Testis (tissue), 3 donors: Measurements from ENCODE around the gene C12orf57. TPM values are rescaled to one million over a fixed set of nuclear protein-coding genes. Genes with fewer than 3 reads are reported as not detected.
A peak's percentile ranks its signal among the peaks of the same experiment; 100 is the strongest.

Source experiments
- DNase-seq: peaks from one replicate; pipeline ENCODE4 v3.0.0-alpha.2; 2019
- H3K27ac ChIP-seq, 2 donors: fragments of 200-600 bp; sonication (generic); one replicate each; pipeline ENCODE4 v1.5.1; 2019
- H3K27me3 ChIP-seq: fragments of 200-600 bp; sonication (generic); one replicate; pipeline ENCODE4 v1.5.1; 2019
- H3K36me3 ChIP-seq: fragments of 200-600 bp; sonication (generic); one replicate; pipeline ENCODE4 v1.5.1; 2017; ENCODE audit warnings: low read depth; ENCODE audit errors: missing control alignments
- H3K4me1 ChIP-seq: fragments of 200-600 bp; sonication (generic); one replicate; pipeline ENCODE4 v1.5.1; 2019
- H3K4me3 ChIP-seq, 2 donors: fragments of 200-600 bp; sonication (generic); one replicate each; pipeline ENCODE4 v1.5.1; 2017 to 2019
- H3K9me3 ChIP-seq: fragments of 200-600 bp; sonication (generic); one replicate; pipeline ENCODE4 v1.5.1; 2017
- POLR2A ChIP-seq: fragments of 450-650 bp; IDR thresholded peaks from one replicate; pipeline ENCODE4 v1.6.1; 2017; ENCODE audit warnings: antibody characterized with exemption, mild to moderate bottlenecking, moderate library complexity
- WGBS, 2 donors: methylation state at CpG; one replicate each; pipeline ENCODE4 v1.1.5; 2018; 5-methylcytosine and 5-hydroxymethylcytosine counted together
- intact Hi-C: fragments of 100-400 bp; cut with DNase I; formaldehyde crosslinking; loops from one replicate; pipeline ENCODE4 v1.15.1; 2023; ENCODE audit warnings: low total_unique reads
- polyA plus RNA-seq: library from polyadenylated mRNA; stranded (reverse); fragments of 350-450 nt; fragmentation: Illumina TruSeq; extraction: RNeasy Lipid Tissue Mini Kit (QIAGEN cat#74804); gene quantifications from one replicate; pipeline ENCODE4 v1.2.3, GENCODE V29; 2014; ENCODE audit warnings: low read depth, low replicate concordance; ENCODE audit not compliant: insufficient read depth
- total RNA-seq, 2 donors: library from RNA; depleted of rRNA; stranded (reverse); fragments of >200 nt; gene quantifications; one replicate each; pipeline ENCODE4 v1.2.3, GENCODE V29; 2016
- TF ChIP-seq, protein P1 (sequence below), 3 experiments: fragments of 450-650 bp in 2 of 3; fragments of 200-600 bp in 1 of 3; sonication (generic) in 1 of 3; IDR thresholded peaks; one replicate each; pipeline ENCODE4 v1.5.1; 2016 to 2019; ENCODE audit warnings: antibody characterized with exemption in 3 of 3, mild to moderate bottlenecking in 2 of 3, moderate library complexity in 1 of 3

The C12orf57 gene
- total and polyA plus RNA-seq, 3 donors from 2014 or later: 141 to 236 (median 143) TPM

DNA sequence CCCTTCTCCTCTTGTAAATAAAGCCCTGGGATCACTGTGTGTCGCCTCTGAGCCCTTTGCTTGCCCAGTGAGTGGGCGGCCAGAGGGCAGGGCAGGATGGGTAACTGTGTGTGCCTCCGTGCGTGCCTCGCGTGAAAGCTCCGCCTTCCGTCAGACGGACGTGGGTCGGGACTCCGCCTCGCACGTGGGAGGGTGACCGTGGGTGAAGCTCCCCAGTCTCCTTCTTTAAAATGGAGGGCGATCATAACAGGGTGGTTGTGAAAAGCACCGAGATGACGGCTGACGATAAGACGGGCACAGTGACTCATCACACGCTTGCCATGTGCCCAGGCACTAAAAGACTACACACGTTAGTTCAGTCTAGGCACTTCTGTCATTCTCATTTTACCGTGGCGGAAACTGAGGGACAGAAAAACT, 17.5 kb downstream of the C12orf57 start:
- TF ChIP-seq, protein P1, sequence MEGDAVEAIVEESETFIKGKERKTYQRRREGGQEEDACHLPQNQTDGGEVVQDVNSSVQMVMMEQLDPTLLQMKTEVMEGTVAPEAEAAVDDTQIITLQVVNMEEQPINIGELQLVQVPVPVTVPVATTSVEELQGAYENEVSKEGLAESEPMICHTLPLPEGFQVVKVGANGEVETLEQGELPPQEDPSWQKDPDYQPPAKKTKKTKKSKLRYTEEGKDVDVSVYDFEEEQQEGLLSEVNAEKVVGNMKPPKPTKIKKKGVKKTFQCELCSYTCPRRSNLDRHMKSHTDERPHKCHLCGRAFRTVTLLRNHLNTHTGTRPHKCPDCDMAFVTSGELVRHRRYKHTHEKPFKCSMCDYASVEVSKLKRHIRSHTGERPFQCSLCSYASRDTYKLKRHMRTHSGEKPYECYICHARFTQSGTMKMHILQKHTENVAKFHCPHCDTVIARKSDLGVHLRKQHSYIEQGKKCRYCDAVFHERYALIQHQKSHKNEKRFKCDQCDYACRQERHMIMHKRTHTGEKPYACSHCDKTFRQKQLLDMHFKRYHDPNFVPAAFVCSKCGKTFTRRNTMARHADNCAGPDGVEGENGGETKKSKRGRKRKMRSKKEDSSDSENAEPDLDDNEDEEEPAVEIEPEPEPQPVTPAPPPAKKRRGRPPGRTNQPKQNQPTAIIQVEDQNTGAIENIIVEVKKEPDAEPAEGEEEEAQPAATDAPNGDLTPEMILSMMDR (IDR thresholded peaks at IDR 0.05): no peak
- no peak for TF ChIP-seq POLR2A
- no peaks in the 10 kb centered on the region for H3K27me3 ChIP-seq
- no peaks in the 10 kb centered on the region for H3K36me3 ChIP-seq
- H3K4me3 ChIP-seq: no peak overlapping the region
- DNase-seq: peak; percentile 51
- peak overlapping the region; percentile 55 to 68 for H3K27ac ChIP-seq
- WGBS, 2 donors: 48 to 66% methylated on average over 18 to 24 of the region's 24 CpGs
- intact Hi-C loops: no loop called here
- no peaks in the 10 kb centered on the region for H3K9me3 ChIP-seq
- H3K4me1 ChIP-seq: peaks cover 23% of the 10 kb centered on the region

DNA sequence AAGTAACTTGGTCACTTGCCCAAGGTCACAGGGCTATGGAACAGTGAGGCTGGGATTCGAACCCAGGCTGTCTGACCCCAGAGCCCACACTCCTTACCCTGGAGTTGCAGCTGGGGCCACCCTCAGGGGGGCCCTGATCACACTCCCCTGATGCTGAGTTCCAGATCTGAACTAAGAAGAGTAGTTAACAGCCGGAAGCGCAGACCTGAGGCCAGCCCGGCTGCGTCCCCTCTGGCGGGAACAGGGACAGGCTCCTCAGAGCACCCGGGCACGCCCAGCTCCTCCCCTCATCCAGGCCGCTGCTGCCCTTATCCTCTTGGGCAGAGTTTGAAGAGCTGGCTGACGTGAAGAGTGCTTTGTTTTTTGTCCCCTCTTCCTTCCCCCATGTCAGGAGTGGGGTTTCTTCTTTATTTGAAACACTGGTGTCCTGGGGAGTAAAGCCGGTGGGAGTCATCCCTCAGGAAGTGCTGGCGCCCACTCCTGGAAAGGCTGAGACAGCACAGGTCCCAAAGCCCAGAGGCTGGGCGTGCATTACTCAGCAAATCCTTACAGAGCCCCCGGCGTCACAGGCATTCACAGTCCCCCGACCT, 18.0 kb downstream of the C12orf57 start:
- intact Hi-C loops: no loop called here

DNA sequence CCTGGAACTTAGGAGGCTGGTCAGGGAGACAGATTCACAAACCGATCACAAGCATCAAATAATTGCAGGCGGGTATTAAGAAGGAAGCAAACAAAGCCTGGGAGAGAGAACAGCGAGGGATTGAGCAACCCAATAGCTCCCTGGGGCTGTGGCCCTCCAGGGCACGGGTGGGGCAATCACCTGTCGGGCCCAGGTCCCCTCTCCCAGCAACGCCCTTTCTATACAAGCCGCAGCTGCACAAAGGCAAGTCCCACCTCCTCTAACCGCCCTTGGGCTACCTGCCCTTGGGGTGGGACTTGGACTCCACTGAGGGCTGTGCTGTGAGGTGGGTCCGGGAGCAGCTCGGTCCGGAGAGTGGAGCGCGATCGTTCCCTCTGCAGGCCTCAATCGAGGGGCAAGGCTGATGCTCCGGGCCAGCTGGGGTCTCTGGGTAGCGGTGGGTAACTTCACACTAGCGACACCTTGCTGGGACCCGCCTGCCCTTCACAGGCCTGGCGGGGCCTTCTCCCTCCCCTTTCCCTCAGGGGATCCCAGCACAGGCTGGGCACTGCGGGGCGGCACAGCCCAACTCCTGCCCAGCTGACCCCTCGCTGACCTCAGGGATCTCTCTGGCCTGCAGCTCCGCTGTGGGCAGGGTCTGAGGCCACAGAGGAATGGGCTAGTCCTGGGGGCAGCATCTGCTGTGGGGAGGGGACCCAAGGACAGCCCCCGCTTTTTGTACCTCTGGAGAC, 18.6 kb downstream of the C12orf57 start:
- peaks cover 22% of the 10 kb centered on the region for H3K4me1 ChIP-seq
- no peak for TF ChIP-seq POLR2A
- TF ChIP-seq, protein P1 (IDR thresholded peaks at IDR 0.05): no peak
- DNase-seq: no peak
- H3K36me3 ChIP-seq: no peaks in the 10 kb centered on the region
- WGBS, 2 donors: 85 to 90% methylated on average over 12 to 25 of the region's 25 CpGs
- H3K27ac ChIP-seq: peak overlapping the region; percentile 55 to 68
- H3K9me3 ChIP-seq: no peaks in the 10 kb centered on the region
- H3K27me3 ChIP-seq: no peaks in the 10 kb centered on the region
- intact Hi-C loops: no loop called here
- no peak overlapping the region for H3K4me3 ChIP-seq

More for the DNA sequence above, 18.0 kb downstream of the C12orf57 start:
- H3K27me3 ChIP-seq: no peaks in the 10 kb centered on the region
- H3K4me1 ChIP-seq: peaks cover 22% of the 10 kb centered on the region
- H3K9me3 ChIP-seq: no peaks in the 10 kb centered on the region
- 35 to 38% methylated on average over 11 to 16 of the region's 16 CpGs for WGBS, 2 donors
- H3K4me3 ChIP-seq: no peak overlapping the region
- no peaks in the 10 kb centered on the region for H3K36me3 ChIP-seq
- peak; percentile 62 for DNase-seq
- TF ChIP-seq, protein P1 (IDR thresholded peaks at IDR 0.05): no peak
- no peak for TF ChIP-seq POLR2A
- H3K27ac ChIP-seq: peak overlapping the region; percentile 55 to 68

DNA sequence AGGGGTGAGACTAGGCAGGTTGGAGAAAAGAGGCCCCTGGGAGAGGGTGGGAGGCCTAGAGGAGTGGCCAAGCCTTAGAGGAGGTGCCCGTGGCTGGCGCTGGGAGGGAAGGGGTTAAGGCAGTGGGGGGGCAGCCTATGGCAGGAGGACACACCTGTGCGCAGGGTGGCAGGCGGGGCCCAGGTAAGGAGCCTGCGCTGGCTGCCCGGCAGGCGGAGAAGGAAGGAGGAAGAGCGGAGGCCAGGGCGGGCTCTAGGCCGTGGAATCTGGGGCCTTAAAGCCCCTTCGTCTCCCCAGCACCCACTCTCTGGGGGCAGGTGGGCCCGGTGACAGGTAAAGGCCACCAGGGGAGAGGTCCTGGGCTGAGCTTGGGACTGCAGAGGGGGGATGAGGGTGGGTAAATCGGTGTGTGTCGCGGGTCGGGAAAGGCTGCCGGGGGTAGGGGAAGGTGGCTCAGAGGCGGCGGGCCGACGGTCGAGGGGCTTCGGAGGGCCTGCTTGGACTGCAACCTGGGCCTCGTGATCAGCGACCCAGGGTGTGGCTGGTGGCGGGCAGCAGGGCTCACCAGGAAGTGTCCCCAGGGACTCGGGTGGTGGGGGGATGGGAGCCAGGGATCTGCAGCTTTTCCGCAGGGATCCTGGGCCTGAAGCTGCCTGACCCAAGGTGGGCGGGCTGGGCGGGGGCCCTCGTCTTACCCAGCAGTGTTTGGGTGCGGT, 19.4 kb downstream of the C12orf57 start:
- H3K27me3 ChIP-seq: no peaks in the 10 kb centered on the region
- peaks cover 22% of the 10 kb centered on the region for H3K4me1 ChIP-seq
- H3K27ac ChIP-seq: peak overlapping the region in 1 of 2 donors; percentile 68
- no peaks in the 10 kb centered on the region for H3K9me3 ChIP-seq
- no peak overlapping the region for H3K4me3 ChIP-seq
- TF ChIP-seq POLR2A: no peak
- TF ChIP-seq, protein P1 (IDR thresholded peaks at IDR 0.05): no peak
- H3K36me3 ChIP-seq: no peaks in the 10 kb centered on the region
- intact Hi-C loops: no loop called here
- WGBS, 2 donors: 83 to 85% methylated on average over 25 to 32 of the region's 32 CpGs
- no peak for DNase-seq
